Skeletal muscle tissue (tissue), 4 donors: ENCODE measurements around the gene TLCD2. TPM values are rescaled to one million over a fixed set of nuclear protein-coding genes. Genes with fewer than 3 reads are reported as not detected.

Experiments
- H3K27ac ChIP-seq: one replicate; pipeline ENCODE4 v1.7.0; 2013; ENCODE audit warnings: mild to moderate bottlenecking, low read depth, low read length, inconsistent platforms
- H3K27me3 ChIP-seq, 3 donors: one replicate each; pipeline ENCODE4 v1.7.0; 2013; ENCODE audit warnings: low read length in 3 of 3; ENCODE audit not compliant: control insufficient read depth in 3 of 3, insufficient read depth in 3 of 3
- H3K36me3 ChIP-seq, 3 donors: one replicate each; pipeline ENCODE4 v1.7.0; 2013; ENCODE audit warnings: low read length in 3 of 3; ENCODE audit not compliant: control insufficient read depth in 3 of 3, insufficient read depth in 3 of 3
- H3K4me1 ChIP-seq, 3 donors: one replicate each; pipeline ENCODE4 v1.7.0; 2013; ENCODE audit warnings: low read length in 3 of 3, mild to moderate bottlenecking in 3 of 3; ENCODE audit not compliant: control insufficient read depth in 3 of 3, insufficient read depth in 3 of 3
- H3K4me3 ChIP-seq, 3 donors: one replicate each; pipeline ENCODE4 v1.7.0; 2013; ENCODE audit warnings: low read length in 3 of 3
- H3K9ac ChIP-seq, 3 donors: one replicate each; pipeline ENCODE4 v1.7.0; 2013; ENCODE audit warnings: low read length in 3 of 3, mild to moderate bottlenecking in 3 of 3, moderate library complexity in 2 of 3, low read depth in 1 of 3
- H3K9me3 ChIP-seq, 3 donors: one replicate each; pipeline ENCODE4 v1.7.0; 2013; ENCODE audit warnings: low read length in 3 of 3; ENCODE audit not compliant: control insufficient read depth in 3 of 3
- total RNA-seq: library from RNA; depleted of rRNA; stranded (reverse); fragments of >200 nt; gene quantifications from one replicate; pipeline ENCODE4 v1.2.3, GENCODE V29; 2014
- donor health status: Osteomylitis.

TLCD2 gene
- total RNA-seq, 1 donor from 2014 or later, result 2.1 TPM

DNA sequence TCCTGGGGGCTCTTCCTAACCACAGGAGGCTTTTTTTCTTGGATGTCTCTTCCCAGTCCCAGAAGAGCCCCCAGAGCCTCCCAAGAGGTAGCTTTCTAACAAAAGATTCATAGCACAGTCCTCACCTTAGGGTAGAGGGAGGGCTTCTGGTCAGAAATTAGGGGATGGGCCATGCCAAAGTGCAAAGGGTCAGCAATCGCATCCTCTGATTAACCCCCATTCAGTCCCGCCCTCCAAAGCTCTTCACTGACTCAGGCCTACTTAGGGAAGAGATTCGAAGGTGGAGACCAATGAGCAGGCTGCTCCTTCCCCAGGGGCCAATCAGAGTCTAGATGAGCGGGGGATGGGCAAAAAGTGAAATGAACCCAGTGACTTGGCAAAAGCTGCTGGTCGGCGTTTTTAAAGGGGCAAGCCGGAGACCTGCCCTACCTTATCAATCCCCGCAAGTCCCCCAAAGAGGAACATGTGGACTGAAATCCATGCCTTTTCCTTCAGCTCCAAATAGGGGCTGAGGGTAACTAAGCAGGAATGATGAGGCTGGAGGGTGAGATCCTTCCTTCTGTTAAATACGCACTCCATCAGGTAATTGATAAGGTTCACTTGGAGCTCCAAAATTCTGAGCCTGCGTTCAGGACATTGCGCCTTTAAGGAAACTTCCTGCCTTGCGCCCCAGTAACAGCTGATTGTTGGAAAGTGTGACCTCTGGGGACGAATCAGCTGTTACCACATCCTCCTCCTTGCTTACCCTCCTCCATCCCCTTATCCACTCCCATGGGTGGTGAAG, 6.9 kb upstream of the TLCD2 start:
- H3K9me3 ChIP-seq, result no peaks in the 10 kb centered on the region
- peak overlapping the region; percentile 100 for H3K27ac ChIP-seq
- H3K36me3 ChIP-seq, result peaks cover 21 to 22% (median 22%) of the 10 kb centered on the region in 3 donors
- peak overlapping the region; percentile 88 to 96 (median 89) for H3K4me3 ChIP-seq
- no peaks in the 10 kb centered on the region for H3K27me3 ChIP-seq
- H3K4me1 ChIP-seq, result peaks cover 50 to 55% (median 55%) of the 10 kb centered on the region in 3 donors
- peak overlapping the region; percentile 99 for H3K9ac ChIP-seq

- Histone ChIP-seq H3K9ac (peak overlapping the region; percentile 99), H3K4me1 (peaks cover 56 to 63% (median 60%) of the 10 kb centered on the region in 3 donors)
These were observed 6.1 kb upstream of the TLCD2 start for GRCh38 chr17:1716076-1716911.

DNA sequence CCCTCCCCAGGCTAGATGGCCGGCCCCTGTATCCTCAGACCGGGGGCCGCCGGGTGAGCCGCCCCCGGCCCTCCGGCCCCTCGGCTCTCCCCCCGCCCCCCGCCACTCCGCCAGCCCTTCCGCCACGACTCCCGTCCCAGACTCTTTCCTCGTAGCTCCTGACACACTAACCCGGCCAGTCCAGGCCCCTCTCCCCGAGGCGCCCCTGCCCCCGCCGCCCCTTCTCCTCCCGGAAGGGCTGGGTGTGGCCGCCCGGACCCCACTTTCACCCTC, 5.6 kb upstream of the TLCD2 start:
- H3K27ac ChIP-seq, result peak overlapping the region; percentile 100
- peak overlapping the region; percentile 89 to 90 (median 89) for H3K9ac ChIP-seq
- peaks cover 59 to 64% (median 63%) of the 10 kb centered on the region in 3 donors for H3K4me1 ChIP-seq
- H3K4me3 ChIP-seq, result peak overlapping the region; percentile 82 to 85 (median 82)
- H3K9me3 ChIP-seq, result no peaks in the 10 kb centered on the region
- H3K27me3 ChIP-seq, result no peaks in the 10 kb centered on the region
- H3K36me3 ChIP-seq, result peaks cover 28 to 34% (median 29%) of the 10 kb centered on the region in 3 donors

More at GRCh38 chr17:1716076-1716911, 6.1 kb upstream of the TLCD2 start:
- Histone ChIP-seq H3K9me3 (no peaks in the 10 kb centered on the region), H3K27me3 (no peaks in the 10 kb centered on the region), H3K36me3 (peaks cover 25 to 30% (median 29%) of the 10 kb centered on the region in 3 donors), H3K4me3 (peak overlapping the region; percentile 88 to 96 (median 89)), H3K27ac (peak overlapping the region; percentile 100)

- Histone ChIP-seq H3K4me1 (peaks cover 59 to 64% (median 61%) of the 10 kb centered on the region in 3 donors), H3K4me3 (peak overlapping the region; percentile 82 to 85 (median 82)), H3K27ac (peak overlapping the region; percentile 100), H3K27me3 (no peaks in the 10 kb centered on the region), H3K9me3 (no peaks in the 10 kb centered on the region), H3K36me3 (peaks cover 28 to 34% (median 29%) of the 10 kb centered on the region in 3 donors), H3K9ac (peak overlapping the region; percentile 89 to 90 (median 89))
These were observed 5.0 kb upstream of the TLCD2 start for GRCh38 chr17:1714980-1715802.

- peaks cover 56 to 62% (median 58%) of the 10 kb centered on the region in 3 donors for H3K4me1 ChIP-seq
- H3K9ac ChIP-seq, result peak overlapping the region; percentile 89 to 90 (median 89)
- no peaks in the 10 kb centered on the region for H3K9me3 ChIP-seq
- H3K4me3 ChIP-seq, result peak overlapping the region; percentile 82 to 89 (median 85)
- H3K27me3 ChIP-seq, result no peaks in the 10 kb centered on the region
- H3K27ac ChIP-seq, result peak overlapping the region; percentile 100
- H3K36me3 ChIP-seq, result peaks cover 28 to 34% (median 29%) of the 10 kb centered on the region in 3 donors
These were observed 4.3 kb upstream of the TLCD2 start for GRCh38 chr17:1714427-1714979.

GRCh38 chr17:1713878-1714426, 3.8 kb upstream of the TLCD2 start:
- no peaks in the 10 kb centered on the region for H3K27me3 ChIP-seq
- H3K27ac ChIP-seq, result peak overlapping the region; percentile 100
- peaks cover 56 to 62% (median 57%) of the 10 kb centered on the region in 3 donors for H3K4me1 ChIP-seq
- H3K4me3 ChIP-seq, result peak overlapping the region; percentile 79 to 89 (median 85)
- no peaks in the 10 kb centered on the region for H3K9me3 ChIP-seq
- peak overlapping the region; percentile 82 to 90 (median 83) for H3K9ac ChIP-seq
- H3K36me3 ChIP-seq, result peaks cover 28 to 34% (median 29%) of the 10 kb centered on the region in 3 donors

DNA sequence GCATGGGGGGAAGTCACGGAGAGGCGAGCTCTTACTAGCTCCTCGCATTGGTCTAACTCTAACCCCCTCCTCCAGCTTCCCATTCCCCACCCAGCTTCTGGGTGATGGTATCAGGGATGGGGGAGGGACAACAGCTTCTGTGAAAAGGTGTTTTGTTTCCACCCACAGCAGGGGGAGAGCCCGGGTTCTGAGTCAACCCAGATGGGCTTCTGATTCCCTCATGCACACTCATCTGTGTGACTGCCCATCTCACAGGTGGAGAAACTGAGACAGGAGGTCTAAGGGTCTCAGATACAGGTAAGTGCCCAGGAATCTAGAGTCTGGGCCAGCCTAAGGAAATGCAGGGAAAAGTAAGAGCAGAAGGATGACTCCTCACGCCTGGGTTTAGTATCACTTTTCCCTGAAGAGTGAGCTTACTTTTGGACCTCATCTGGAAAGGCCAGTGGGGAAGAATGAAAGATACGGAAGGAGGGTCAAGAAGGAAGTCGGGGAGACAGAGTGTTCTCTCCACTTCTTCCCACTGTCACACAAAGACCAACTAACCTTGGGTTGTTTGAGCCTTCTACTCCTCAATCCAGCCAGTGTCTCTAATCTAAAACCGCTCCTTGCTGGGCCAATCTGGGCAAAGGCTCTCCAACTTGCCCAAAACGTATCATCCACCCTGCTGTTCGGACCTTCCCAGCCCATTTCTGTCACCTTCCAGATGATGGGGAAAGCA, 3.1 kb upstream of the TLCD2 start:
- H3K9me3 ChIP-seq, result no peaks in the 10 kb centered on the region
- H3K4me1 ChIP-seq, result peaks cover 51 to 56% (median 52%) of the 10 kb centered on the region in 3 donors
- H3K4me3 ChIP-seq, result peak overlapping the region; percentile 79 to 89 (median 85)
- no peaks in the 10 kb centered on the region for H3K27me3 ChIP-seq
- H3K9ac ChIP-seq, result peak overlapping the region; percentile 54 to 90 (median 82)
- peak overlapping the region; percentile 100 for H3K27ac ChIP-seq
- peaks cover 28 to 37% (median 29%) of the 10 kb centered on the region in 3 donors for H3K36me3 ChIP-seq

DNA sequence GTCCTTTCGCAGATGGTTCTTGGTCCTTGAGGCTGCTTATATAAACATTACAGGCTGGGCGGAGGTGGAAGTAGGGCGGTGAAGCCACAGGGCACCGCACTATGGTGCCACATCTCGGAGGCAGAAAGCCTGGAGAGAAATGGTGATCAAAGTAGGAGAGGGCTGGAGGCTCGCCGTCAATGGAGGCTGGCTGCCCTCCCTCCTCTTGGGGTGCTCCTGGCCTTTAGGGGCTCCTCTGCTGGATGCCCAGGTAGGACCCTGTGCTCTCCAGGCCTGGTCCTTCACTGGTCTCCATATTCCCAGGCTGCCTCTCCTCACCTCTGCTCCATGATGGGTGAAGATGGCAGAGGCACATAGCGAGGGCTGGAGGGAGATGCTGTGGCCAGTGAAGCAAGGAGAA, 2.1 kb upstream of the TLCD2 start:
- peak overlapping the region in 1 of 3 donors; percentile 90 for H3K9ac ChIP-seq
- H3K27ac ChIP-seq, result no peak overlapping the region
- H3K27me3 ChIP-seq, result no peaks in the 10 kb centered on the region
- no peaks in the 10 kb centered on the region for H3K9me3 ChIP-seq
- H3K4me3 ChIP-seq, result peak overlapping the region in 2 of 3 donors; percentile 85 to 89
- peaks cover 28 to 45% (median 29%) of the 10 kb centered on the region in 3 donors for H3K36me3 ChIP-seq
- H3K4me1 ChIP-seq, result peaks cover 40 to 45% (median 45%) of the 10 kb centered on the region in 3 donors
